ENCODE measurements around the gene HENMT1. TPM values are rescaled to one million over a fixed set of nuclear protein-coding genes. Genes with fewer than 3 reads are reported as not detected.

The HENMT1 gene
- total RNA-seq, 1 donor from 2014 or later: 10.8 TPM

DNA sequence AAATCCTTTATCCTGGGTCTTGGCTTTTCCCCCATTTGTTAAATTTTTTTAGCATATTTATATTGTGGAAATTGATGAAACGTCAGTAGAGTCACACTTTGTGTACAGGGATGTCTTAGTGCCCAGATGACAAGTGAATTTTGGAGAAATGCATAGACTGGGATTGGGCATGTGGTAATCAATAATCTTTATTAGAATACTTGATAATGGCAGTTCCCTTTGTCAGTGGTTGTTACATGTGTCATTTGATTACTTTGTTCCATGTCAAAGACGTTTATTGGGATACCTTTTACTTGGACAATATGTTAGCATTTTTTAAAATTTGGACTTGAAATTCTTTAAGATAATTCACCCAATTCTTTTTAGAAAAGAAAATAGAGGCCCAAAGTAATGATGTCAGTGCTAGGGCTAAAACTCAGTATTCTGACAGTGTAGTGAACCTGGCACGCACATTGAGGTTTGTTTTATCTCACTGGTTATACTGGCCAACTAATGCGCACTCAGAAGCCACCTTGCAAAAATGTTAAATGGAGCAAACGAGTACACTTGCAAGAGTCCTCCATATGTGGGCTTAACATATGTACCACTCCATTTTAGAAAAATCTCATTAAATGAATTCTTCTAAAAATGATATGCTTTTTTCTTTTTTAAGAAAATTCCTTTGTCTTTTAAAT lies 40.4 kb upstream of the HENMT1 start:
- H3K4me1 Mint-ChIP-seq (ENCODE audit: low read depth): peaks cover 40% of the 10 kb centered on the region
- DNase-seq (ENCODE audit: low spot score): no peak
- TF ChIP-seq, protein P1, sequence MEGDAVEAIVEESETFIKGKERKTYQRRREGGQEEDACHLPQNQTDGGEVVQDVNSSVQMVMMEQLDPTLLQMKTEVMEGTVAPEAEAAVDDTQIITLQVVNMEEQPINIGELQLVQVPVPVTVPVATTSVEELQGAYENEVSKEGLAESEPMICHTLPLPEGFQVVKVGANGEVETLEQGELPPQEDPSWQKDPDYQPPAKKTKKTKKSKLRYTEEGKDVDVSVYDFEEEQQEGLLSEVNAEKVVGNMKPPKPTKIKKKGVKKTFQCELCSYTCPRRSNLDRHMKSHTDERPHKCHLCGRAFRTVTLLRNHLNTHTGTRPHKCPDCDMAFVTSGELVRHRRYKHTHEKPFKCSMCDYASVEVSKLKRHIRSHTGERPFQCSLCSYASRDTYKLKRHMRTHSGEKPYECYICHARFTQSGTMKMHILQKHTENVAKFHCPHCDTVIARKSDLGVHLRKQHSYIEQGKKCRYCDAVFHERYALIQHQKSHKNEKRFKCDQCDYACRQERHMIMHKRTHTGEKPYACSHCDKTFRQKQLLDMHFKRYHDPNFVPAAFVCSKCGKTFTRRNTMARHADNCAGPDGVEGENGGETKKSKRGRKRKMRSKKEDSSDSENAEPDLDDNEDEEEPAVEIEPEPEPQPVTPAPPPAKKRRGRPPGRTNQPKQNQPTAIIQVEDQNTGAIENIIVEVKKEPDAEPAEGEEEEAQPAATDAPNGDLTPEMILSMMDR (IDR thresholded peaks at IDR 0.05): no peak
- no peaks in the 10 kb centered on the region for H3K9me3 Mint-ChIP-seq (ENCODE audit: low read depth)
- peaks cover 29% of the 10 kb centered on the region for H3K36me3 Mint-ChIP-seq (ENCODE audit: low read depth)
- H3K27ac Mint-ChIP-seq (ENCODE audit: unreplicated experiment): no peak overlapping the region
- no peak overlapping the region for H3K4me3 Mint-ChIP-seq (ENCODE audit: unreplicated experiment)
- H3K27me3 Mint-ChIP-seq (ENCODE audit: low read depth): no peaks in the 10 kb centered on the region

DNA sequence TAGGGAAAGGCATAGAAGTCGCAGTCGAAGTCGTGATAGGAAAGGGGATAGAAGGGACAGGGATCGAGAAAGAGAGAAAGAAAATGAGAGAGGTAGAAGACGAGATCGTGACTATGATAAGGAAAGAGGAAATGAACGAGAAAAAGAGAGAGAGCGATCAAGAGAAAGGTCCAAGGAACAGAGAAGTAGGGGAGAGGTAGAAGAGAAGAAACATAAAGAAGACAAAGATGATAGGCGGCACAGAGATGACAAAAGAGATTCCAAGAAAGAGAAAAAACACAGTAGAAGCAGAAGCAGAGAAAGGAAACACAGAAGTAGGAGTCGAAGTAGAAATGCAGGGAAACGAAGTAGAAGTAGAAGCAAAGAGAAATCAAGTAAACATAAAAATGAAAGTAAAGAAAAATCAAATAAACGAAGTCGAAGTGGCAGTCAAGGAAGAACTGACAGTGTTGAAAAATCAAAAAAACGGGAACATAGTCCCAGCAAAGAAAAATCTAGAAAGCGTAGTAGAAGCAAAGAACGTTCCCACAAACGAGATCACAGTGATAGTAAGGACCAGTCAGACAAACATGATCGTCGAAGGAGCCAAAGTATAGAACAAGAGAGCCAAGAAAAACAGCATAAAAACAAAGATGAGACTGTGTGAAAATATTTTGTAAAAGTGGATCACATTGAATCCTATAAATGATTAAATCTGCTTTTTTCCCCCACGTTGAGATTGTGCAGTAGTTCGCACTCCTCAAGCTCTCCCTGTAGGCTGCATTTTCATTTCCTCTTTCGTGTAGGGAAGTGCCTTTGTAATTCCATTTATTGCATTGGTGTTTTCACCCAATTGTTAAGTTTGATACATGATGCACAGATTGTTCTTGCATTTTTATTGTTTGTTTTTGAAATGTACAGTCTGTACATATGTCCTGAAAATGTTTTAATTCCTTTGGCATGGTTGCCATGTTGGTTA lies 38.8 kb upstream of the HENMT1 start:
- Mint-ChIP-seq H3K27me3 (ENCODE audit: low read depth) (no peaks in the 10 kb centered on the region), H3K4me1 (ENCODE audit: low read depth) (peaks cover 32% of the 10 kb centered on the region), H3K27ac (ENCODE audit: unreplicated experiment) (no peak overlapping the region), H3K36me3 (ENCODE audit: low read depth) (peaks cover 33% of the 10 kb centered on the region), H3K4me3 (ENCODE audit: unreplicated experiment) (no peak overlapping the region), H3K9me3 (ENCODE audit: low read depth) (no peaks in the 10 kb centered on the region)
- TF ChIP-seq, protein P1 (IDR thresholded peaks at IDR 0.05): no peak
- no peak for DNase-seq (ENCODE audit: low spot score)

DNA sequence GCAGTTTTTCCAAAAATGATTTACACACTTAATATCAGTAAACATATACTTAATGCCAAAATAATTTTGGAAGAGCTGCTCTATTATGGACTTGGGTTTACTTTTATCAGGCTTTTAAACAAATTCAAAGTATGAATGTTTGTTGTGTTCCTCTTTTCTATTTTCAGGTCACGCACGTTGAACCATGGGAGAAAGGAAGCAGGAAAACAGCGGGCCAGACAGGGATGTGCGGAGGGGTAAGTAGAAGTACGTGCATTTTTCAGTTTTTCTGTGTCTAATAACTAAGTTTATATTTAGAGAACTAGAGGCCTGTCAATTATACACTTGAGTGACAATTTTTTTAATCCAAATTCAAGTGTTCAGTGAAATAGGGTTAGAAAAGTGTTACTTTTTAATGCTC lies 34.6 kb upstream of the HENMT1 start:
- no peak for DNase-seq (ENCODE audit: low spot score)
- peaks cover 42% of the 10 kb centered on the region for H3K4me1 Mint-ChIP-seq (ENCODE audit: low read depth)
- no peaks in the 10 kb centered on the region for H3K9me3 Mint-ChIP-seq (ENCODE audit: low read depth)
- no peaks in the 10 kb centered on the region for H3K27me3 Mint-ChIP-seq (ENCODE audit: low read depth)
- H3K27ac Mint-ChIP-seq (ENCODE audit: unreplicated experiment): peak overlapping the region; percentile 3
- TF ChIP-seq, protein P1 (IDR thresholded peaks at IDR 0.05): no peak
- no peak overlapping the region for H3K4me3 Mint-ChIP-seq (ENCODE audit: unreplicated experiment)
- H3K36me3 Mint-ChIP-seq (ENCODE audit: low read depth): peaks cover 36% of the 10 kb centered on the region

DNA sequence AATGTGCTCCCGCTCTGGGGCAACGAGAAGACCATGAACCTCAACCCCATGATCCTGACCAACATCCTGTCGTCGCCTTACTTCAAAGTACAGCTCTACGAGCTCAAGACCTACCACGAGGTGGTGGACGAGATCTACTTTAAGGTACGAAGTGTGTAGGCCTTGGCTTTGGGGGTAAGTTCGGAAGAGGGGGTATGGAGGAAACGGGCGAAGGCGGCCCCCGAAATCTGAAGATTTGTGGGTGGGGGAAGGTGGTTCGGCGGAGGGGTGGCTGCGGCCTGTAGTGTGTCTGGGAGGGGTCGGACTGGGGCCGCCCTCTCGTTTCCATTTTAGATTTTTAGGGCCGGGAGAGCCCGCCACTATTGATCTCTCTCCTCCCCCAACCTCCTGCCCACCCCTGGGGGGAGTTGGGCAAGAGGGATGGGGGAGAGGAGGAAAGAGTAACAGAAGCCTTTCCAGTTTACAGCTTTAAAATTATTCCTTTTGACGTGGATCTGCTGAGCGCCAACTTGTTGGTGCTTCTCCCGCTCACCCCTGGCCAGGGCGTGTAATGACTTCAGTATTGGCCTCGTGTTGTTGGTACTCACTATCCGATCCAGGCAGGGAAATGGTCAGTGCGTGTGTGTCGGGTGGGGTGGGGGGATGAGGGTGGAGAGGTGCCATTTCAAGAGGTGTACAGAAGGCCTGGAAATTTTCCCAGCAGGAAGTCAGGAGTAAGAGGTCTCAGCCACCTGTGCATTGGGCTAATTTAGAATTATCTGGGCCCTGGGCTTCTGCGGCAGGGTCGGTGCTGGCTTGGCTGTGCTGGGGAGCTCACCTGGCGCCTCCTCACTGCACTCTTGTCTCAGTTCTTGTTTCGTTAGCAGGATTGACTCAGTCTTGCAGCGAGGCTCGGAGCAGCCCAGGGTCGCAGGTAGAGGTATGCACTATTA lies 32.1 kb upstream of the HENMT1 start:
- peaks cover 34% of the 10 kb centered on the region for H3K4me1 Mint-ChIP-seq (ENCODE audit: low read depth)
- TF ChIP-seq, protein P1 (IDR thresholded peaks at IDR 0.05): peak; percentile 74
- H3K27me3 Mint-ChIP-seq (ENCODE audit: low read depth): no peaks in the 10 kb centered on the region
- peak overlapping the region; percentile 96 for H3K27ac Mint-ChIP-seq (ENCODE audit: unreplicated experiment)
- no peak for DNase-seq (ENCODE audit: low spot score)
- H3K36me3 Mint-ChIP-seq (ENCODE audit: low read depth): peaks cover 14% of the 10 kb centered on the region
- H3K9me3 Mint-ChIP-seq (ENCODE audit: low read depth): no peaks in the 10 kb centered on the region
- peak overlapping the region; percentile 96 for H3K4me3 Mint-ChIP-seq (ENCODE audit: unreplicated experiment)

Data from chondrocyte (in vitro differentiated cells).